GM19463 (cell line): ENCODE data around the gene TSPOAP1.

Experiments used
- ATAC-seq: cut with Tn5 transposase; IDR thresholded peaks from one replicate; pipeline ENCODE4 v1.9.1; 2021; ENCODE audit warnings: mild to moderate bottlenecking, moderate library complexity; ENCODE audit not compliant: unreplicated experiment

The TSPOAP1 gene

DNA sequence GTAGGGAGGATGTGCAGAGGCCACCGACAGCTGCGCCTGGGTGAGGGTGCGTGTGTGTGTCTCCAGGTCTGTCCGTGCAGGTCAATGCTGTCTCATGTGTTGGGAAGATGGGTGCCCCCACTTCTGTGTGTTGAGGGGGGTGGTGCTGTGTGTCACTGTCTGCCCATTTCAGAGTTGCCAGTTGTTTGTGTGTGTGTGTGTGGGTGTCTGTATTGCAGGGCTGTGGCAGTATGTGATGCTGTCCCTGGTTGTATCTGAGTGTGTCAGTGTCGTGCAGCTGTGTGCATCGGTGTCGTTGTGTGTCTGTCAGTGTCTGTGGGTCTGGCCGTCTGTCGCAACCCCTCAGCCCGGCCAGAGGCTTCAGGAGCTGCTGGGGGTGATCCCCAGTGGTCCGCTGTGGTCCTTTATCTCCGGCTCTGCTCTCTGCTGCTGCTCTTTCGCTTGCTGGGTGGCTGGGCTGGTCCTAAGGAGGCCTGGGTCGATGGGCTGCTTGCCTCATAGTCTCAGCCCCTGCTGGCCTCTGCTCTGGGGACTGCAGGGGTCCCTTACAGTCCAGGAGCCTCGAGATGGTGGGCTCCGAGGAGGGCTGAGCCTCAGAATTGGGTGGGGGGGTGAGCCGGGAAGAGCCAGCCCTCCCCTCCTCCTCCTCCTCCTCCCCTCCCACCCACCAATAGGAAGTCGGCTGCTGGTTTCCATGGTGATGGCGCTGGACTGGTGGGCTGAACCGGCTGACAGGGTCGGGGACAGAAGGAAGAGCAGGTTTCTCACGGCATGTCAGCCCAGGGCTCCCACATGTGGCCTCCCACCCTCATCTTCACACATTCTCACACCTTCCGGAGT is at the start of gene TSPOAP1:
TSS of gene TSPOAP1 (minus strand) at position 601 of the 840 bp plus-strand sequence. CDS start 875 bp downstream, outside the sequence.
- no peak for ATAC-seq

DNA sequence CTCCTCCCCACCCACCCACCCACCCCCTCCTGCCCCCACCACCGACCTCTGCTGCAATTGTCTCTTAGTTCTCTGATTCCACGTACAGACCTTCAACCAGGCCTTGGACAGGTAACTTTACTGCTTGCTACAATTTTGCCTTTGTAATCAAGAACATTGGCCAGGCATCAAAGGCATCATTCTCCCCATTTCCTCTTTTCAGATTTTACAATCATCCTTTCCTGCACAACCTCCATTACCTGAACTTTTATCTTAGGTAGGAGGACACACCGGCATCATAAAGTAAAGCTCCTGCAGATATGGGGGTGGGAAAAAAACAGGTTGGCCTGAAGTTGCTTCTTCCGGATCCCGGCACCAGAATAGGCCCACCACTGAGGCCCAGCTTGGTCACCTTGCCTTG is 49.1 kb upstream of the TSPOAP1 start:
- ATAC-seq, result no peak

DNA sequence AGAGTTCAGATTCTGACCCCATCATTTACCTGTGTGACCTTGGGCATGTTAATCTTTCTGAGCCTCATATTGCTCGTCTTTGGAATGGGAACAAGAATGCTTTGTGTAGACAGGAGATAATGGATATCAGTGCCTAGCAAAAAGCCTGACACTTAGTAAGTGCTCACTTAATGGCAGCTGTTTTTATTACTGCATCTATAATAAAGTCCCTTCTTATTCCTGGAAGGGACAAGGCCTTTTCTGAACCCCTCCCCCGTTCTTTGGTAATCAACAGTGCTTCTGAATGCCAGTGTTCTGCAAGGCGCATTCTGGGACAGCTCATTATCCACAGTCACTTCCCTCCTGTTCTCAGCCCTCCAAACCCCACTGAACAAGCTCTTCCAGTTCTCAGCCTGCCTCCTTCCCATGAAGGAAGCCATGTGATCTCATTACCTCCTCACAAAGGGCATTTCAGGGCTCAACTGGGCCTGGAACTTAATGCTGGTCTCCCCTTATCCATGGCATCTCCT is 48.6 kb upstream of the TSPOAP1 start:
- ATAC-seq, result no peak

- no peak for ATAC-seq
Measured at GRCh38 chr17:58376472-58377000, 47.9 kb upstream of the TSPOAP1 start.

GRCh38 chr17:58375811-58376210 is 47.2 kb upstream of the TSPOAP1 start:
- no peak for ATAC-seq

- no peak for ATAC-seq
Measured at GRCh38 chr17:58375256-58375655, 46.7 kb upstream of the TSPOAP1 start.

DNA sequence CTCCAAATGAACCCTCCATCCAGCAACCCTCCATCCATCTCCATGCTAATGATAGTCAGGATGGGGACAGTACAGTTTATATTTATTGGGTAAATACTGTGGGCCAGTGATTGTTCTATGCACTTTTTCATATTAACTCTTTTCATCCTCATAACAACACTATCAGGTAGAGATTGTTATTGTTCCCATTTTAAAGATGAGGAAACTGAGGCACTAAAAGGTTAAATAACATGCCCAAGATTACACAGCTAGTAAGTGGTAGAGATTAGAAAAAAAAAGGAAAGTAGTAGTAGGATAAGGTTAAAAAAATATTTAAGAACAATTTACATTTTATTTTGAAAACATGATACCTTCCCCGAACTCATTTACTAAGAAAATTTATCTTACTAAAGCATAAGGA is 45.3 kb upstream of the TSPOAP1 start:
- ATAC-seq, result no peak

DNA sequence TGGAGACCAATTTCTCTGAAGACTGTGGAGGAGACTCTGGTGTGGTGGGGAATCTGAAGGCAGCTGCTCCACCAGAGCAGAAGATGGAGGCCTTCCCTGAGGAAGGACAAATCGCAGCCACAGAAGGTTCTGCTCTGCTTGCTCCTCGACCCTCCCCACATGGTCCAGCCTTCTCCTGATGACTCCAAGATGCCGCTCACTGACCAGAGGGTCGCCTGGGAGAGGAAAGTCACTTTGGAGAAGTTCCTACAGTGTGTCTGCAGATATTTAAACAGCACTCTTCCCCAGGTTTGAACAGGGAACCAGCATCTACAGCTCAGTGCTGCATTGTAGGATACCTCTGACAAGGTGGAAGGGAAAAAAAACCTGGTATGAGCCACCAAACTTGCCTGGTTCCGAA is 44.4 kb upstream of the TSPOAP1 start:
- no peak for ATAC-seq

GRCh38 chr17:58371300-58371950 is 42.8 kb upstream of the TSPOAP1 start:
- ATAC-seq, result no peak

DNA sequence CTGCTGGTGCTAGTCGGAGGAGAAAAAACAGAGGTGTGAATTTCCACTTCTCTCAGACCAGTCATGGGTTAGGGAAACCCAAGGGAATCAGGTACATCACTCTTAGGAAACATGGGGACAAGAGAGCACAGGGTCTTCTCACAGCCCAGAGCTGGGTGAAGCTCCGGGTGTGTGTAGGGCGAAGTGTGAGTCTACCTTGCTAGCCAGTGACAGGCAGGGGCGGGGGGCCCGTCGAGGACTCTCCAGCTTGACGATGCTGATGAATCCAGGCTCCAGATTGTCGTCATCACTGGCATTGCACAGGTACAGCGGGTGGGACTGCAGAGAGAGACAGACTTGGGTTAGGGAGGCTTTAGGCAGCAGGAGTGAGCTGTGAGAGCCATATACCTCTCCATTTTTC is 42.1 kb upstream of the TSPOAP1 start:
- ATAC-seq, result no peak

DNA sequence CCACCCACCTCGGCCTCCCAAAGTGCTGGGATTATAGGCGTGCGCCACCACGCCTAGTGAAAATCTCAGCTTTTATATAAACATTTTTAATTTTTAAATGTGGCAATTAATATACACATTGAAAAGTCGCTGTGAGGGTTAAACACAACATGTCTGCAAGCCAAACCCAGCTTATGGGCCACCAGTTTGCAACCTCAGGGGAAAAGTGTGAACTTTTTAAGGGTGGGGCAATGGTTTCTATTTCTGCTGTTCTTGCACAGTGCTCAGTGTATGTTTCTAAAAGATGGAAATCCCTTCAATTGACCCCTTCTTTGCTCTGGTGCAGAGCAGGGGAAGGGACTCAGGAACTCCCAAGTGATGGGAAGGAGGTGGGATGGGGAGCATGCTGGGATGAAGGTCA is 41.7 kb upstream of the TSPOAP1 start:
- no peak for ATAC-seq

DNA sequence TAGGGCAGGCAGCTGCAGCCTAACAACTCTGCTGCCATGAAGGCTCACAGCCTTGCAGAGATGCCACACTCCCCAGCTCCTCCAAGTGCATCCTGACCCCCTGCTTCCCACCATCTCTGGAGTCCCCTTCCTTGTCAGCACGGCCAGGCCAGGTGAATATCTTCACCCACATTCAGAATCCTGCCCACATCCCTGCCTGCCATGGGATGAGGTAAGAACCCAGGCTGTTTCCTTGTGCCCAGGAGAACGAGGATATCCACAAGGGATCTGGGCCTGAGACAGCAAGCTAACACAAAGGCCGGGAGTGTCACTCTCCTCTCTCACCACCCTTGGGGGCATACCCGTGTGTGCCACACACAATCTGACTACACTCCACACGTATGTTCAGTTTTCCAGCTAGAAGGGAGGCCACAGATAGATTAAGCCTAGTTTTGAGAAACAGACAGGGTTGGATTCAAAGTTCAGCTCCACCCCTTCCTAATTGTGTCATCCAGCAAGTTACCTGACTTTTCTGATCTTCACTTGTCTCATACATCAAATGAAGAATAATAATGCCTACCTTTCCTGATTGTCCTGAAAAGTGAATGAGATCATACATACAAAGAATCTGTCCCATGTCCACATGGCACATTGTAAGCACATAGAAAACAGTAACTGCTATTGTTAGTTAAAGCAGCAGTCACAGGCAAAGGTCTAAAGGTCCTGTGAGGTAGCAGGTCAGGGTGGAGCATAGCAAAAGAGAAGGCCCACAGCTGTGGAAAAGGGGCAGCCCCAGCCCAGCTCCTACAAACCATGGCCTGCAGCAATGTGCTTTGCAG is 40.8 kb upstream of the TSPOAP1 start:
- ATAC-seq, result no peak

DNA sequence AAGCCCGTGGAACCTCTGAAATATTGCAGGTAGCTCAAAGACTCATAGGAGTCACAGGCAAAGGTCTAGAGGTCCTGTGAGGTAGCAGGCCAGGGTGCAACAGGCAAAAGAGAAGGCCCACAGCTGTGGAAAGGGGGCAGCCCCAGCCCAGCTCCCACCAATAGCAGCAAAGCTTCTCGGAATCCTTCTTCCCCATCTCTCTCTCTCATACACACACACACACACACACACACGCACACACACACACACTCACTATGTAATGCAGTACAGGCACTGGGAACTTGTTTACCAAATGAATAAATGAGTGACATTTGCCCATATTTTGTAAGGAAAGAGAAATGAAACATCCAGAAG is 40.2 kb upstream of the TSPOAP1 start:
- no peak for ATAC-seq

GRCh38 chr17:58367461-58367860 is 38.9 kb upstream of the TSPOAP1 start:
- no peak for ATAC-seq

- no peak for ATAC-seq
Measured at GRCh38 chr17:58365980-58366595, 37.5 kb upstream of the TSPOAP1 start.

DNA sequence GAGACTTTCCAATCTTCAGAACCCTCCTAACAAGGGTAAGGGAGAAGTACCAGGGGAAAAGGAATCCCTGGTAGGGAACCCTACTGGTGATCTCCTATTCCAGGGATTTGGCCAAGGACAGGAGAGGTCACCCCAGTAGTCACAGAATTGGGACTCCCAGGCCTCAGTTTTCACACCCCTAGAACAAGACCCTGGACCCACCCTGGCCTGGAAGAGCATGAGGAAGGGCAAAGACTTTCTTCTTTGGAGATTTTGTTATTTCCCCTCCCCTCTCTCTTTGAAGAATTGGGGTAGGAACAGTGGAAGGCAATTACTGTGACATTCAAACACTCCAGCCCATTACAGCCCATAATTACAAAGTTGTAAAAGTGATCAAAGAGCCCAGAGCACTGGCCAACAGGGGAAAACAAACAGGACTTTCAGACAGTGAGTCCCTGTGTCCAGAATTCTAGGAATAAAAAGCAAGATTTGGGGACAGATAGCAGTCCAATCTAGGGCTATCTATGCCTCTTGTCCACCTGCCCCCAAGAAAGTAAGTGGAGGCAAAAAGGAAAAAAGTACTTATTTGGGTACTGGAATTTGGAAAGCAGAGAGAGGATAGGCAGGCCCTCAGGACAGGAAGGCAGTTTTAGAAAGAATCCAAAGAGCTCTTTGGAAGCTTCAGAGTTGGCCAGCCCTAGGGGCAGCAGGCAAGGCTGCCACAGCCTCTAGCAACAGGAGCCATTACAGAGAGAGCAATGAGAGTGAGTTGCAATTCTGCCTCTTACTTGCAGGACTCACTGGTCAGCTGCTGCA is 36.8 kb upstream of the TSPOAP1 start:
- no peak for ATAC-seq

DNA sequence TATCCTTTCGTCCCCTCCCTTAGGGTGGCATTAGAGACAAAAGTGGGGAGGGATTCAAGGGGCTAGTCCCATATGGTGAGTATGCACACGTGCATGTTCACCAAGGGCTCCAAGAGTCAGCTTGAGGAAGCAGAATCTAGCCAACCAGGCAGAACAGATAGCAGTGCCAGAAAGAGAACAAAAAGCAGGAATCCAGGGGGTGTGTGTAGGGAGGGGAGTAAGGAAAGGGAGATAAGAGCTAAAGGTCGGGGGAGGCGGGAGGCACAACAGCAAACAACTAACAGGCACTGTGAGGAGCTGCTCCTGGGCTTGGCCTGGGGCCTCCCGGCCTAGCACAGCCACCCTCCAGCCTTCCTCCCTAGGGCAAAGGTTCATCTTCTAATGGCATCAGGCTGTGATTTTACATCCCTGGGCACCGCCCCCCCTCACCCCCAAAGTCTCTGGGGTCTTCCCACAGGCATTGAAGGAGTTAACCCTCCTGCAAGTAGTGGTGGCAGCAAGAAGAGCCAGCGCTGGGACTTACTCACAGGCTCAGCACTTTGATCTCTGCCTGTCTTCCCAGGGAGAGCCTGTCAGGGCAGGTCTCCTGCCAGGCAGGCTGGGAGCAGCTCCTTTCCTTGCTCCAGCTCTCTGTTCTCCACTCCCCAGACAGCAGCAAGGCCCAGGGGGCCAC is 35.8 kb upstream of the TSPOAP1 start:
- ATAC-seq, result no peak

GRCh38 chr17:58363457-58364185 is 35.0 kb upstream of the TSPOAP1 start:
- ATAC-seq, result no peak
